Measurements from ENCODE around the gene YLPM1. TPM values are rescaled to one million over a fixed set of nuclear protein-coding genes. Genes with fewer than 3 reads are reported as not detected.

The YLPM1 gene
- total and polyA plus RNA-seq, 2 donors (not counting 1 experiment from before 2014, with no cell fraction given): 22.4 to 116 TPM

DNA sequence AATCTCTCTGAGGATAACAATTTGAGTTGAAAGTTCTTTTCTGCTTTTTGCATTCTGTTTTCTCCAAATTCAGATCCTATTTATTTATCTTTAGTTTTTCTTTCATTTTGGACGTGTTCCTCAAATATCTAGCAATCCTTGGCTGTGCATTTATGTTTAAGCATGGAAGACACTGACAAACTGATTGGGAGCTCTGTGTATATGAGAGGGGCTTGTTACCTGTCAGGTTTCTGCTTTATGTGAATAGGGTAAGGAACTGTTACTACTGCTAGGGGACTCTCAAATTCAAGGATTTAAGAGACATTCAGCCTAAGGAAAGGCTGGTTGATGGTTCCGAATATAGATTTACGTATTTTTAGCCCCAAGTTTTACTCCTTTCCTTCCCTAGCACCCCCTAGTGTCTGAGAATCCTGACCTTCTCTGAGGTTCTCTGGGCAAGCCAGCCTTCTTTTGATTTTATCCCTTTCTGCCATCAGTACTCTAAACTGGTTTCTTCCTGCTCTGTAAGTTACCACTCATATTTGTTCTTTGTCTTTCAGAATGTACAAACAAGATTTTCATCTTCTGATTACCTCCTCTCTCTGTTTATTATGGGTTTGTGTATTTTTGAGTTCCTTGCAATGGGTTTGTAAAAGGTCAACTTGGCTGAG lies 30.5 kb downstream of the YLPM1 start:
- Histone ChIP-seq H3K79me2 (ENCODE audit: control insufficient read depth, insufficient read depth, low read length) (peaks cover 68% of the 10 kb centered on the region), H3K27me3 (replicated peaks in 1 of 4; ENCODE audit: control extremely low read depth in 1 of 4, control insufficient read depth in 3 of 4, insufficient read depth in 4 of 4, low read length in 3 of 4) (no peaks in the 10 kb centered on the region), H3K27ac (ENCODE audit: low read length in 2 of 2) (peak overlapping the region in 1 of 2 donors; percentile 65), H3K36me3 (replicated peaks in 1 of 2; ENCODE audit: control extremely low read depth in 1 of 2, control insufficient read depth in 1 of 2, extremely low read depth in 1 of 2, insufficient read depth in 2 of 2, low read length in 1 of 2) (peaks cover 0 to 25% of the 10 kb centered on the region in 2 experiments), H3K4me3 (ENCODE audit: control extremely low read depth in 1 of 5, extremely low read depth in 1 of 5, insufficient read depth in 1 of 5, low read depth in 2 of 5, low read length in 4 of 5) (peak overlapping the region in 1 of 5 experiments; percentile 44), H3K9ac (ENCODE audit: low read length) (peak overlapping the region; percentile 31), H3K4me1 (ENCODE audit: control insufficient read depth in 2 of 2, insufficient read depth in 2 of 2, low read length in 2 of 2) (peaks cover 22 to 24% of the 10 kb centered on the region in 2 donors), H3K4me2 (replicated peaks; ENCODE audit: low read depth, low read length, poor library complexity, severe bottlenecking) (peak overlapping the region; percentile 65), H4K20me1 (ENCODE audit: control insufficient read depth, insufficient read depth, low read length, poor library complexity, severe bottlenecking) (no peaks in the 10 kb centered on the region), H2AFZ (ENCODE audit: insufficient read depth, low read depth, low read length, poor library complexity, severe bottlenecking) (peak overlapping the region; percentile 55), H3K9me3 (ENCODE audit: control extremely low read depth in 1 of 3, control insufficient read depth in 2 of 3, insufficient read depth in 1 of 3, low read length in 2 of 3) (peaks cover 0 to 5% (median 0%) of the 10 kb centered on the region in 3 donors)
- H3K27me3 Mint-ChIP-seq: no peaks in the 10 kb centered on the region
- ChIA-PET CTCF (interaction anchor here (0.7 to 1.2 kb wide), 3 partner anchors 185 to 1643 kb away, joined by 3 to 4 read pairs (median 3); no protein-coding TSS in a partner anchor), POLR2A (no interaction called here)
- H3K9me3 Mint-ChIP-seq (ENCODE audit: insufficient read depth): no peaks in the 10 kb centered on the region
- intact Hi-C loops (cut with micrococcal nuclease): loop anchor here (10.0 kb wide), 1 partner anchor 109 kb away; no protein-coding TSS in a partner anchor
- peak overlapping the region; percentile 85 for H3K27ac Mint-ChIP-seq
- no CpG with 5 or more reads among the region's 3 CpGs for WGBS (ENCODE audit: insufficient coverage)
- no peak for ATAC-seq (ENCODE audit: low read depth)
- TF ChIP-seq, protein P1, sequence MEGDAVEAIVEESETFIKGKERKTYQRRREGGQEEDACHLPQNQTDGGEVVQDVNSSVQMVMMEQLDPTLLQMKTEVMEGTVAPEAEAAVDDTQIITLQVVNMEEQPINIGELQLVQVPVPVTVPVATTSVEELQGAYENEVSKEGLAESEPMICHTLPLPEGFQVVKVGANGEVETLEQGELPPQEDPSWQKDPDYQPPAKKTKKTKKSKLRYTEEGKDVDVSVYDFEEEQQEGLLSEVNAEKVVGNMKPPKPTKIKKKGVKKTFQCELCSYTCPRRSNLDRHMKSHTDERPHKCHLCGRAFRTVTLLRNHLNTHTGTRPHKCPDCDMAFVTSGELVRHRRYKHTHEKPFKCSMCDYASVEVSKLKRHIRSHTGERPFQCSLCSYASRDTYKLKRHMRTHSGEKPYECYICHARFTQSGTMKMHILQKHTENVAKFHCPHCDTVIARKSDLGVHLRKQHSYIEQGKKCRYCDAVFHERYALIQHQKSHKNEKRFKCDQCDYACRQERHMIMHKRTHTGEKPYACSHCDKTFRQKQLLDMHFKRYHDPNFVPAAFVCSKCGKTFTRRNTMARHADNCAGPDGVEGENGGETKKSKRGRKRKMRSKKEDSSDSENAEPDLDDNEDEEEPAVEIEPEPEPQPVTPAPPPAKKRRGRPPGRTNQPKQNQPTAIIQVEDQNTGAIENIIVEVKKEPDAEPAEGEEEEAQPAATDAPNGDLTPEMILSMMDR (IDR thresholded peaks at IDR 0.05): no peak
- DNase-seq: peak; percentile 20
- H3K4me3 Mint-ChIP-seq: peak overlapping the region; percentile 73
- H3K4me1 Mint-ChIP-seq: peaks cover 37% of the 10 kb centered on the region

DNA sequence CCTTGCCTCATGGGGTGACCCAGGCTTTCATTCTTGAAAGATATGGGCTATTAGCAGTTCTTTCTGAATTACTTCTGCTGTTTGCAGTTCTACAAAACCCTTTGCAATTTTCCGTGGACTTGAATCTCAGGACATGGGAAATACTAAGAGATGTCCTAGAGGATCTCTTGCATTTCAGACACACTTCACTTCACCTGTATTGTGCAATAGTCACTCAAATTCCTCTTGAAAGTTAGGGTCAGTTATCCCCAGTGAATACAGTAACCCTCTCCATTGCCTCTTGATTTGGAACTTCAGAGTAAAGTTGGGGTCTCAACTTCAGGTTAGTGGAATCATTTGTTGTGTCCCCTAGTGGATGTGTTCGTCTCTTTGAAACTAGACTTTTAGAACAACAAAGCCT lies 31.8 kb downstream of the YLPM1 start:
- Mint-ChIP-seq H3K27me3 (no peaks in the 10 kb centered on the region), H3K9me3 (ENCODE audit: insufficient read depth) (no peaks in the 10 kb centered on the region), H3K4me1 (peaks cover 37% of the 10 kb centered on the region), H3K4me3 (no peak overlapping the region), H3K27ac (no peak overlapping the region)
- ChIA-PET POLR2A (no interaction called here), CTCF (no interaction called here)
- peaks cover 0 to 5% (median 0%) of the 10 kb centered on the region in 3 donors for H3K9me3 ChIP-seq (ENCODE audit: control extremely low read depth in 1 of 3, control insufficient read depth in 2 of 3, insufficient read depth in 1 of 3, low read length in 2 of 3)
- no peaks in the 10 kb centered on the region for H4K20me1 ChIP-seq (ENCODE audit: control insufficient read depth, insufficient read depth, low read length, poor library complexity, severe bottlenecking)
- ATAC-seq (ENCODE audit: low read depth) (no peak), DNase-seq (no peak)
- H3K4me2 ChIP-seq (replicated peaks; ENCODE audit: low read depth, low read length, poor library complexity, severe bottlenecking): no peak overlapping the region
- H3K27me3 ChIP-seq (replicated peaks in 1 of 4; ENCODE audit: control extremely low read depth in 1 of 4, control insufficient read depth in 3 of 4, insufficient read depth in 4 of 4, low read length in 3 of 4): no peaks in the 10 kb centered on the region
- intact Hi-C loops (cut with micrococcal nuclease): loop anchor here (10.0 kb wide), 1 partner anchor 110 kb away; no protein-coding TSS in a partner anchor
- 100% methylated on average over 1 of the region's 2 CpGs for WGBS (ENCODE audit: insufficient coverage)
- H3K27ac ChIP-seq (ENCODE audit: low read length in 2 of 2): no peak overlapping the region
- peaks cover 22 to 24% of the 10 kb centered on the region in 2 donors for H3K4me1 ChIP-seq (ENCODE audit: control insufficient read depth in 2 of 2, insufficient read depth in 2 of 2, low read length in 2 of 2)
- H3K36me3 ChIP-seq (replicated peaks in 1 of 2; ENCODE audit: control extremely low read depth in 1 of 2, control insufficient read depth in 1 of 2, extremely low read depth in 1 of 2, insufficient read depth in 2 of 2, low read length in 1 of 2): peaks cover 0 to 37% of the 10 kb centered on the region in 2 experiments
- peaks cover 76% of the 10 kb centered on the region for H3K79me2 ChIP-seq (ENCODE audit: control insufficient read depth, insufficient read depth, low read length)
- no peak overlapping the region for H3K9ac ChIP-seq (ENCODE audit: low read length)
- no peak overlapping the region for H3K4me3 ChIP-seq (ENCODE audit: control extremely low read depth in 1 of 5, extremely low read depth in 1 of 5, insufficient read depth in 1 of 5, low read depth in 2 of 5, low read length in 4 of 5)
- no peak for TF ChIP-seq EZH2 (IDR thresholded peaks at IDR 0.05; ENCODE audit: borderline replicate concordance, insufficient read depth, low read depth, low read length, poor library complexity, severe bottlenecking)
- TF ChIP-seq, protein P1 (IDR thresholded peaks at IDR 0.05): no peak
- no peak overlapping the region for H2AFZ ChIP-seq (ENCODE audit: insufficient read depth, low read depth, low read length, poor library complexity, severe bottlenecking)

All from B cell (primary cell).